Medulla oblongata (tissue), 1 donor: ENCODE results near the gene ARID1B.
A peak's percentile ranks its signal among the peaks of the same experiment; 100 is the strongest.
"Not testable (repeated sequence)": the region's sequence is repeated elsewhere in the genome, so short reads cannot be mapped to it uniquely, and the experiment has no call there.

Source experiments
- DNase-seq: peaks from one replicate; pipeline ENCODE4 v3.0.0-alpha.2; 2015; ENCODE audit errors: extremely low spot score

Gene ARID1B

DNA sequence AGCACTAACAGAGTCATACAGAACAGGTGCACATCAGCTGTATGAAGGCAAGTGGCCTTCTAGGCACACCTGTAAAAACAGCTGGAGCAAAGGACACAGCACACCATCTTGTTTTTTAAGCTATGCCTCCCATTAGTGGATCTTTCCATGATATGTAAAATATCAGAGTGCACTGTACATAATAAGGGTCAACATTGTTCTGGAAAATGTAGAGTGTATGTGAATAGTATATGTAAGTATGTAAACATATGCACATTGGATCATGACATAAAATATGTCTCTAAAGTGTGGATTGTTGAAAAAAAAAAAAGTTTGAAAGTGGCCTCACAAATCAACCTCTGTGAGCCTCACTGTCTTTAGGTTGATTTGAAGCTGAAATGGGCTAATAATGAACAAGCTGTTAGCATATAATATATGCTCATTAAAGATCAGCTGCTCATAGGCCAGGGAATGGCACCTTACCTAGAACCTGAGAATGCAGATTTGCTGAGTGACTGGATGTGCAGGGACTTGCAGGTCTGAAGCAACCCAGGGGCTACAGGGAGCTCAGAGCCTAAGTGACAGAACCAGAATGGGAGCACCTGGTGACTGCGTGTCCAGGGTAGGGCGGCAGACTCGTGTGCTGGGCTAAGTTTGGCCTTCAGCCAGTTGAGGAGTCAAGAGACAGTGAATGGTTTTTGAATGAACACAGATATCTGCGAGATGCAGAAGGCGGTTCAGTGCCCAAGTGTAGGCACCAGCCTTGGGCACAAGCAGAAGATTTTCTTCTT lies 347.5 kb downstream of the ARID1B start:
- DNase-seq: no peak

DNA sequence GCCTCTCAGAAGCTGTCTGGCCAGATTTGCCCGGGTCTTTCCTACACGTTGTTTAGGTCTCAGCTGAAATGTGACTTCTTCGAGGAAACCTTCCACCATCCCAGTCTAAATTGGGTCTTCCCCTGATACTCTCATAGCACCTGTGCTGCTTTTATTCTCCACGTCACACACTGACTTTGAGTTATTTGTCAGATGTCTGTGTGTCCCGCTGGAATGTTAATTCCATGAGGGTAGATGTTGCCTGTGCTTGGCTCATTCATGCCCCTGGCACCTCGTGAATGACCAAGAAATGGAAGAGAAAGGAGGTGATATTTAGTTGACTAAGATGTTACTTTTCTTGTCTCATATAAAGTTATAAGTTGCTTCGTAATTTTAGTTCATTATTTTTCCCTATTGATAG lies 348.4 kb downstream of the ARID1B start:
- DNase-seq: no peak

DNA sequence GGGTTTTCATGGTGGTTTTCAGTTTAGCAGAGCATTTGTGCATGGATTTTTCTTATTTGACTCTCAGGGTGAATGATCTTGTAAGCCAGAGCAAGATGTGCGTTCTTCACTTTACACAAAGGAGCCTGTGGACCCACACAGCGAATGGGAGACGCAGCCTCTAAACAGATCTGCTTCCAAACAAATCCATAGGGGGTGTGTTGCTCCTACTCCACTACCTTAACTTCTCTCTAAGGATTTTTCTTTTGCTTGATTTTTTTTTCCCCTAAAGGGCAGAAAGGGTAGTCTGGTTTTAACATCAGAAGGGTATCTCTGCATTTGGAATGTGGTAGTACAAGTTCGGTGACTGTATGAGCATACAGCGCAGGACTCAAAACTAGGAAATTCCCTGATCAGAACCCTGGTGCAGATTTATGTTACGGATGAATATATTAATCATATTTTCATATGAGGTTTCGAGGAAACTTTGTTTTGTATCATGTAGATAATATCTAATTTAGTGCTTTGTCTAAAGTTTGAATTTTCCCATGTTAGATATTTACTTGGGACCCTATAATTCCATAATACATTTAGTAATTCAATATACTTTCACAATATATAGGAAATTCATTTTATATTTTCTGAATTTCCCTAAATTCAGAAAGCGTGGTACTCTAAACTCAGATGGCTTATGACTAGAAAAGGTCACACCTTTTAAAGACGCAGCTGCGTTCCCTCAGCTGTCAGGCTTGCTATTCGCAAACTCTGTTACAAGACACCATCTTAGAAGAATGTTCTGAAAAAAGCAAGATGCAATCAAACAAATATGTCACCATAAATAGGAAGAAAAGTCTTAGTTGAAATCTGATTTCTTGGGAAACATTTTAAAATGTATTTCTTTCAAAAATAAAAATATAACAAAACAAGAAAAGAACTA lies 349.3 kb downstream of the ARID1B start:
- no peak for DNase-seq

DNA sequence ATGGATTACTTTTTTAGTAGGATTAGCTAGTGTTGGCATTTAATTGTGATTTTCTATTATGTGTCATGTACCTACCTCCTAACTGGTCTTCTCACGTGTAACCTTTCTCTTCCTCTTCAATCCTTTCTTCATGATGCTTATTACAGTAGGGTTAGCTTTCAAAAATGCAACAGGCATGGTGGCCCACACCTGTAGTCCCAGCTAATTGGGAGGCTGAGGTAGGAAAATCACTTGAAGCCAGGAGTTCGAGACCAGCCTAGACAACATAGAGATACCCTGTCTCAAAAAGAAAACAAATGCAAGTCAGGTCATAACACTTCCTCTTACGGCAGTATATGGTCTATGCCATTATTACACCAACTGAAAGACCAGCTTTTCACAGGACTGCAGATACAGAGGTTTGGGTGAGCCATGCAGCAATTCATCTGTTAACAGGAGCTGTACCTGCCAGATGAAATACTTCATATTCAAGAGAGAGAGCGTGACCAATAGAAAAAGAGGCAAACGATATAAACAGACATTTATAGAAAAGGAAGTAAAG lies 351.1 kb downstream of the ARID1B start:
- DNase-seq: no peak

DNA sequence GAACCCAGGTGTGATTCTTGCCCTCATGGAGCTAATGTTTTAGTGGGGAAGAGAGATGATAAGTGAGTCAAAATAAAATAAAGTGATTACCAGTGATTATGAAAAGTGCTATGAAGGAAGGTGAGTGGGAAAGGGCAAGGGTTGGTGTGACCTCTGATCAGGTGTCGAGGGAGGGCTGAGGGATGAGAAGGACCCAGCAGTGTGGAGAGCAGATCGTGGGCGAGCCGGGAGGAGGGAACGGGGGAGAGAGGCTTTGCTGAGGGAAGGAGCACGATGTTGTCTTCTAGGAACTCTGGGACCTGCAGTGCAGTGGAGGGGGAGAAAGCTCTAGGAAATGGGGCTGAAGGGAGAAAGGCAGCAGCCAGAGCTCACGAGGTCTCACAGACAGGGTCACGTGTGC lies 354.1 kb downstream of the ARID1B start:
- DNase-seq: no peak

DNA sequence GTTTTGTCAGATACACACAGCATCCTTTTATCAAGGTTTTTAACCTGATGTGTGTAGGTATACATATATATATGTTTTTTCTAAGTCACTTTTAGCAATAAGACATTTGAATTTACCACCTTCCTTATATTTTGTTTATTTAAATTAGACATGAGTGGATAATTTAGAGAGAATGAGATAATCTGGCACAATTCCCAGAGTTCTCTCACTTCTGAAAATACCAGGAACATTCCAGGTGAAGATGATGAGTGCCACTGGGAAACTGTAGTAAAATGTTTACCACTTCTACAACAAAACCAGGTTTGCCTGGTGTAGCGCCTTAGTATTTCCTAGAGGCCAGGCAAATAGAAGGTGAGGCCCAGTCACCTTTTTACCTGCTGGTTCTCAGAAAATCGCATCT lies 356.7 kb downstream of the ARID1B start:
- DNase-seq: no peak

DNA sequence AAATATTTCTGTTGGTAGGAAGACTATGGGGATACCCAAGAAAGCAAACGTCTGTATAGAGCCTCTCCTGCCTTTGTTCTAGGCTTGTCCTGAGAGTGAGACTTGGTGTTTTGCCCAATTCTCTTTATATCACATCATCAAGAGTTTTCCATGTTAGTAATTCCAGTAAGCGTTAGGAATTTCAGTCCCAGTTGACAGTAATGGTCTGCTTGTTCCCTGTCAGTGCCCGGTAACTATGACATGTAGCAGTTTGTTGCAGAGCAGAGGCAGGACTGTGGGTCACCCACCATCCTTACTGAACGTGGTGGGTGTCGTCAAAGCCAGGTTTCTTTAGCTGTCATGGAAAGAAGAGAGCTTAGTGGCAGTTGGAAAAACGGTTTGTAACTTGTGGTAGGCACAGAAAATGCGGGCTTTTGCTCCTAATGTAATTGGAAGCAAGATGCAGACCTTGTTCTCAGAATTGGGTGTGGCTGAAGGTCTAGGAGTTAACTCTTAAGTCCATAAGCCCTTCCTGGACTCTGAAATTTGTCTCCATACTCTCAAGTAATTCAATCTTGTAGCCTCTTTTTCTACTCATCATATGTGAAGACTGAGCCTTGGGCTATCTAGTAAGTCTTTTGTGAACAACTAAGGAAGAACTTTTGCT lies 357.3 kb downstream of the ARID1B start:
- DNase-seq: no peak

DNA sequence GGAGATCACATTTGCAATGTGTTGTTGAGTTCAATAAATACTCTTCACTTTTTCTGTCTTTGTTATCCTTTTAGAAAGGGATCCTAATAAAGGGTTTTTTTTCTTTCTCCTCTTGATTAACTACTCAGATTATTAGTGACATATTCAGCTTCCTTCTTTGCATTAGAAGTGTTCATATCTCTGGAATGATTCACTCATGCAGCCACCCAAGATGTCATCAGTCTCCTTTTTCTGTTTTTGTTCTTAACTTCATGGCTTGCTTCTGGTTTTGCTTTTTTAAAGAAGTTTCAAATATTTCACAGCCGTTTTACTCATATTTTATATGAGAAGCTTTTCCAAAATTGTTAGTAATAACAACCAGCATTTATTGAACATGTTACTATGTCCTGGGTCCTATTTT lies 358.5 kb downstream of the ARID1B start:
- DNase-seq: no peak

DNA sequence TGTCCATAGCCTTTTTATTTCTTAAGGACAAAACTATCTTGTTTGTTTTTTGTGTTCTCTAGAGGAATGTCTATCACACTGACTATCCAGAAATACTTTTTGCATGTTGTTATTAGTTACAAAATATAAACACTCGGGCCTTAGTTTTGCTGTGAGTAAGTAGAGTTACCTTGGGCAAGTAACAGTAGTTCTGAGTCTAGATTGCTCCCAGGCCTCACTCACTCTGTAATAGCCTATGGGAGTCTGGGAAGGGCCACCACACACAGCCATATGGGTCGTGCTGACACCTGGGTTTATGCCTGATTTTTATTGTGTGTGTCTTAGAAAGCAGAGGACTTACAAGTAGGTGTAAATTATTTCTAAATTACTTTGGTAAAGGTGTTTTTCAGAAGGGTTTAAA lies 360.3 kb downstream of the ARID1B start:
- DNase-seq: no peak

DNA sequence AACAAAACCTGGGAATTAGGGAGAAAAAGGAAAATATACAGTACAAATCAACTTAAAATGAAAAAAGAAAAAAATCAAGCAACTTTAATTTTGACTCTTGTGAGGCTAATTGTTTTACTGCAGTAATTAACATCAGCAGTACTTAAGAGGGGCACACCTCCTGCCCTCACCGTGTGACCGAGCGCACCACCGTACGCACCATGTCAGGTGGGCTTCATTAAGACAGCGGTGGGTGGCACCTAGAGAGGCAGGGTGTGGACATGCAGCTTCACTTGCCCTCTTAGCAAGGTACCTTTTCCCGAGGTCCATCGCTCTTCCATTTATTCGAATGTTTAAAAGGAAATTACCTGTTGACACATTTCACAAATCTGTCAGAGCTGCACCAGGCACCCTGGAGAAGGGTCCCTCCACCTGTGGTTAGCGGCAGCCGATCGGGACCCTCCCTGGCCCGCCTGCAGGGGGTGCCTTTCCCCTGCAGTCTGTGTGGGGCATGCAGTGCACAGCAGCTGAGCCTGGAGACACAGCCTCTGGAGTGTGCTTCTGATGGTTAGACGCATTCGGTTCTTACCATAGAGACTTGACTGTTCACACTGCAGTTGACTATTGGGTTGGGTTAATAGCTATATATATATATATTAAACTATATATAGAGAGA lies 362.0 kb downstream of the ARID1B start:
- no peak for DNase-seq

DNA sequence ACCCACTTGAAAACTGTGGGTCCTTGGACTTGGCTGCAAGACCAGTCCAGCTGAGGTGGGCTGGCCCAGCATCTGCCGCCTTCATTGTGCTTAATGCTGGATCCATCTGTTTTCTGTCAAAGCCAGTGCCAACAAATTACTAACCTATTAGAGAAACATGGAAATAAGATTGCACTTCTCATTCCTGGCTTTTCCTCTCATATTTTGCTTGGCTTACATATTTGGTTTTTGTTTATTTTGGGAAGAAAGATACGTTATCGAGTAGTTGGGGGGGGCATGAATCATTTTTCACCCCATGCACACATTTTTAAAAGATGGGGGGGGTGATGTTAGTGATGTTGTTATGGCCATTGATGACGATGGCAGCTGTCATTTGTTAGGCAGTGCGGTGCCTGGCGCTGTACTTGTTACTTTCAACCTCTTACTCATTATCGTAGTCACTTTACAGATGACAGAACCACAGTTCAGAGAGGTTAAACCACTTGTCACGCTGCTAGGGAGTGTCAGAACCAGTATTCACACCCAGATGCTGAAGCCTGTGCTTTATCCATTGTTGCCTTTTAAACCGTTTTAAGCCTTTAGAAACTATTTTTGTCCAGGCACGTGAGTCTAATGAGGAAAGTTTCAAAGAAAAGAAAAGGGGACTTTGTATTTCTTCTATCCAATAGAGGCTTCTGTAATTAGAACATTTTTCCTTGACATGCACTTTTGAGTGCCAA lies 366.2 kb downstream of the ARID1B start:
- no peak for DNase-seq

DNA sequence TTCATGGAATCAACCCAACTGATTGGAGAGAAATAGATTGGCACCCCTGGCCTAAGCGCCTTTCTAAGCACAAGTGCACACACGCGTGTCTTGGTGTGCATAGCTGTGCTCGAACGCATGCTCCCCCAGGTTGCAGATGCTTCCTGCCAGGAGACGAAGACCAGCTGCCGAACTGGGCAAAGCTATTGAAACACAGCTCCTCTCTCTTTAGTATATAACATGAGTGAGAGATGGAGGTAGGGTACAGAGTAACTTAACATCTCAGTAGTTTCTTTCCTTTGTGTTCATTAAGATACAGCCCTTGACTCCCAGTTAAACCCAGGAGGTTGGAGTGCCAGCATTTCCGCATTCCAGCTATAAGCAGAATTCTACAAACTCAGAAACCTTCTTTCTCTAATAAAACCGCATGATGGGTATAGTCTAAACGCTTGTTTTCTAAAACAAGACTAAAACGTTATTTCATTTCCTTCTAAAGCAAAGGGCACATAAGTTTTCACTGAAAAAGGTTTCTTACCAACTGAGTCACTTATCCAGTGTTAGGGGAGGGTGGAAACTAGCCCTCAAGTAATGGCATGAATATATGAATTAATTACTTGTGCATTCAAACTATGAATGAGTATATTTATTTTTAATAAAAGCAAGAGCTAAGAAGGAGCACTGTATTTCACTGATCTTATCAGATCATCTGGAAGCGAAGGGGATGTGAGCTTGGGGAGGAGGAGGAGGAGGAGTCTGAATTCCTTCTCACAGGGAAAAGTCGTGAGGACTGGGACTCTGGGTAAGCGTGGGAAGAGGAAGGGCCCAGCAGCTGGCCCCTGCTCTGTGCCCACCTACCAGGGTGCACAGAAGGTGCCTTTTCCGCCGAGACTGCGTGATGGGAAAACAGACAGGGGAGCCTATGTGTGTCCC lies 367.0 kb downstream of the ARID1B start:
- no peak for DNase-seq

DNA sequence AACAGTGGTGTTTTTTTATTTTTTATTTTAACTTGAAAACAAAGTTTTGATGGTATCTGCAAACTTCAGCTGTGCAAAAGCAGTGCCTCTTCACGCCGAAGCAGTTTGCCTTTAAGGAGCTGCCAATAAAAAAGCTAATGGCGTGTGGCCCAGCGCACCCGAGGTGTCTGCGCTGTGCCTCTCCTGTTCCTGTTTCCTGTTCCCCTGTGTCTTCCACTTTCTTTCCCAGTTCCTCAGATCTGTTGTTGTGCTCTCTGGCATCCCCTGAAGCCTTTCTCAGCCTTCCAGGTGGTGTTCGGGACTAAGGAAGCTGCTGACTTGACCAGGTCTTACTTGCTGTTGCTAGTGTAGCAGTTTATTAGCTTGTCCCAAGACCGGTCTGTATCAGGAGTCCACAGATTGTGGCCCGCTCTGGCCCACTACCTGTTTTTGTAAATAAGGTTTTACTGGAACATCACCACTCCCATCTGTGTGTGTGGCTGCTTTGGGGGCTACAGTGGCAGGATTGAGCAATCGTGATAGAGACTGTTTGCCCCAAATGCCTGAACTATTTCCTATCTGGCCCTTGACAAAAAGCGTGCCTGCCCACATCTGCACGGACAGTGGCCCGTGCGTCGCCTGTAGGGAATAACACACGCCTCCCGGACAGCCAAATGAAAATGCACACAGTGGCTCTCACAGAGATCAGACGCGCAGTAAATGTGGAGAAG lies 367.8 kb downstream of the ARID1B start:
- peak; percentile 38 for DNase-seq

DNA sequence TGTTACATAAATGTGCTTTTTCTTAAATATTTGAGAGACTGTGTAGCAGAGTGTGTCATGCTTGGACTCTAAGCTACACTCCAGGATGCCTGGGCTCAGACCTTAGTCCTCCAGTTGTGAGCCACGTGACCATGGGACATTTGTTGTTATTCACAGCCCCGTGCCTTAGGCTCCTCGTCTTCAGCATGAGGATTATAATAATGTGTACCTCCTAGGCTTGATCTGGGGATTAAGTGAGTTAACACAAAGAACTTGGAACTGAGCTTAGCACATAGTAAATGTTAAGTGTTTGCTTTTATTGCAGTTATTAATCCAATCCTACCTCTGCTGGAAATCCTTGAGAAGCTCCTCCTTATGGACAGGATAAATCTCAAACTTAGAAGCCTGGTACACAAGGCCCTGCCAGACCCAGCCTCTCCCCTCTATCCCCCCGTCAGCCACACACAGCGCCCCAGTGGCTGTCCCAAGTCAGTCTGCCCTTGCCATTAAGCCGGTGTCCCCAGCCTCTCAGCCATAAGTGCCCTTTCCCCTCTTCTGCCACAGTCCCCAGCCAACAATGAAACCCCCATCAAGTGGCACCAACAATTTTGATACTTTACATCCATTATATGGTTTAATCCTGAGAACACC lies 368.6 kb downstream of the ARID1B start:
- peak; percentile 59 for DNase-seq

DNA sequence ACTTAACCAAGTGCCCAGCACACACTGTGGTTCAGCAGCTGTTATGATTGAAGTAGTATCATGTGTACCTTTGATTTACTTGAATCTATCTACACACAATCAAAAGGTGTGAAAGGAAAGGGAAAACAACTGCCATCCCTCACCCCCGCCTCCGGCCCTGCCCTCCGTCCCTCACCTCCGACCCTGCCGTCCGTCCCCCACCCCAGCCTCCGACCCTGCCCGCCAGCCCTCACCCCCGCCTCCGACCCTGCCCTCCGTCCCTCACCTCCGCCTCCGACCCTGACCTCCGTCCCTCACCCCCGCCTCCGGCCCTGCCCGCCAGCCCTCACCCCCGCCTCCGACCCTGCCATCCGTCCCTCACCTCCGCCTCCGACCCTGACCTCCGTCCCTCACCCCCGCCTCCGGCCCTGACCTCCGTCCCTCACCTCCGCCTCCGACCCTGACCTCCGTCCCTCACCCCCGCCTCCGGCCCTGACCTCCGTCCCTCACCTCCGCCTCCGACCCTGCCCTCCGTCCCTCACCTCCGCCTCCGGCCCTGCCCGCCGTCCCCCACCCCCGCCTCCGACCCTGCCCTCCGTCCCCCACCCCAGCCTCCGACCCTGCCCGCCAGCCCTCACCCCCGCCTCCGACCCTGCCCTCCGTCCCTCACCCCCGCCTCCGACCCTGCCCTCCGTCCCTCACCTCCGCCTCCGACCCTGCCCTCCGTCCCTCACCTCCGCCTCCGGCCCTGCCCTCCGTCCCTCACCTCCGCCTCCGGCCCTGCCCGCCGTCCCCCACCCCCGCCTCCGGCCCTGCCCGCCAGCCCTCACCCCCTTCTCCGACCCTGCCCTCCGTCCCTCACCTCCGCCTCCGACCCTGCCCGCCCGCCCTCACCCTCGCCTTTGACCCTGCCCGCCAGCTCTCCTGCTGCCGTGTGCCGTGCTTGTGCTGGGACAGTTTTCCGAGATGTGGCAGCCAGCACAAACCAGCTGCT lies 370.2 kb downstream of the ARID1B start:
- not testable (repeated sequence) for DNase-seq

DNA sequence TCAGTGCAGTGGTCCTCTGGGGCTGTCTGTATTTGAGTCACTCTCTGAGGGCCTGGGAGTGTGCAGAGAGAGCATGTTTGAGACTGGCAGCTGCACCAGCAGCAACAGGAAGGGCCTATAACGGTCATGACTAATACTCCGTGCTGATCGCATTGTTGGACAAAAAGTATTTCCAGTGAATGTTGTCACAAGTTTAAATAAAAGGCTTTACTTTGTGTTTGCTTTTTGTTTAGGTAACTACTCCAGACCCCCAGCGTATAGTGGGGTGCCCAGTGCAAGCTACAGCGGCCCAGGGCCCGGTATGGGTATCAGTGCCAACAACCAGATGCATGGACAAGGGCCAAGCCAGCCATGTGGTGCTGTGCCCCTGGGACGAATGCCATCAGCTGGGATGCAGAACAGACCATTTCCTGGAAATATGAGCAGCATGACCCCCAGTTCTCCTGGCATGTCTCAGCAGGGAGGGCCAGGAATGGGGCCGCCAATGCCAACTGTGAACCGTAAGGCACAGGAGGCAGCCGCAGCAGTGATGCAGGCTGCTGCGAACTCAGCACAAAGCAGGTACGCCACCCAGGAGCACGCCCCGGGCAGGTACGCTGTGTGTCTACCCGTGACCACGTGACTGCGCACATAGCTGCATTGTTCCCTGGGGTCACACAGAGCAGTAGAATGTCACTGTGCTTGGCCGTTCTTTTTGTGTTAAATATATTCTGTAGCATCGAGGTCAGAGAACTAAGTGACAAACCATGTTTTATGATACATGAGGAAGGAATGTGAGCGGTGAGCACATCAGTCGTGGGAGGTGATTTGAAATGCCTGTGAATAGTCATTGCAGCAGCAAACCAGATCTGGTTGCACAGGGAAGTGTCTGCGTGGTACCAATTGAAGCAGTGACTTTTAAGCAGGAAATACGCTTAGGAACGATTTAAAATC lies 371.5 kb downstream of the ARID1B start:
- peak; percentile 69 for DNase-seq
